ENCODE measurements around the gene MRGPRE. TPM values are rescaled to one million over a fixed set of nuclear protein-coding genes. Genes with fewer than 3 reads are reported as not detected.

MRGPRE gene
- total RNA-seq, 1 experiment from 2014 or later: not detected

GRCh38 chr11:3184732-3185347 is 47.4 kb downstream of the MRGPRE start:
- ATAC-seq (no peak), DNase-seq (ENCODE audit: low spot score) (no peak)
- H3K27me3 Mint-ChIP-seq (ENCODE audit: low read depth): peaks cover 15% of the 10 kb centered on the region
- no peak for TF ChIP-seq ZSCAN18 (CRISPR knock-in tag; IDR thresholded peaks at IDR 0.05)
- H3K36me3 Mint-ChIP-seq: no peaks in the 10 kb centered on the region
- POLR2A ChIA-PET: no interaction called here
- CTCF ChIA-PET: interaction anchor here (0.7 kb wide), 1 partner anchor 327 kb away, joined by 3 read pairs; no protein-coding TSS in a partner anchor
- no peak overlapping the region for H3K4me3 Mint-ChIP-seq
- H3K27ac Mint-ChIP-seq: no peak overlapping the region
- H3K4me1 Mint-ChIP-seq: peaks cover 24% of the 10 kb centered on the region
- peaks cover 10% of the 10 kb centered on the region for H3K9me3 Mint-ChIP-seq

- ATAC-seq (no peak), DNase-seq (ENCODE audit: low spot score) (no peak)
- Mint-ChIP-seq H3K36me3 (no peaks in the 10 kb centered on the region), H3K4me1 (peaks cover 11% of the 10 kb centered on the region), H3K9me3 (peaks cover 13% of the 10 kb centered on the region), H3K4me3 (no peak overlapping the region), H3K27ac (no peak overlapping the region), H3K27me3 (ENCODE audit: low read depth) (peaks cover 14% of the 10 kb centered on the region)
- ChIA-PET CTCF (no interaction called here), POLR2A (no interaction called here)
- TF ChIP-seq TCF7 (CRISPR knock-in tag; IDR thresholded peaks at IDR 0.05; ENCODE audit: low read depth) (no peak), FOXP4 (CRISPR knock-in tag; IDR thresholded peaks at IDR 0.05) (no peak), NR2C2 (CRISPR knock-in tag; IDR thresholded peaks at IDR 0.05) (no peak)
Observed at GRCh38 chr11:3183523-3183922, 48.7 kb downstream of the MRGPRE start.

DNA sequence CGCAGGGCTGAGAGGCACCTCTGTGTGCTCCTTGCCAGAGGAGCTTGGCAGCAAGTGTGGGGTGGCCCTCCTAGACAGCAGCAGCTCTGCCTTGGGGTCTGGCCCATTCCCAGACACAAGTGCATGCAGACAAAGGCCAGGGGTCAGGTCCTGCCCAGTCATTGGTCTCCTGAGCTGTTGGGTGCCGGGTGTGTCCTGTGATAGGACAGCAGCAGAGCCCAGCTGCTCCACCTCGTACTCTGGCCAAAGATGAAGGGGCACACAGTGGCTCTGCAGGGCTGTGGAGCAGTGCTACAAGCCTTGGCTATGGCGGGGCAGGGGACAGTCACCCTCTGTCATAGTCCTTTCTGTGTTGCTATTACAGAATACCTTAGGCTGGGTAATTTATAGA is 49.8 kb downstream of the MRGPRE start:
- Mint-ChIP-seq H3K27ac (no peak overlapping the region), H3K4me3 (no peak overlapping the region), H3K36me3 (no peaks in the 10 kb centered on the region), H3K27me3 (ENCODE audit: low read depth) (peaks cover 10% of the 10 kb centered on the region), H3K4me1 (peaks cover 2% of the 10 kb centered on the region), H3K9me3 (peaks cover 17% of the 10 kb centered on the region)
- CTCF ChIA-PET: no interaction called here
- no peak for DNase-seq (ENCODE audit: low spot score)
- ATAC-seq: no peak
- POLR2A ChIA-PET: no interaction called here
- no peak for TF ChIP-seq JAZF1 (CRISPR knock-in tag; IDR thresholded peaks at IDR 0.05)
- no peak for TF ChIP-seq FOXP1 (CRISPR knock-in tag; IDR thresholded peaks at IDR 0.05; ENCODE audit: borderline replicate concordance)
- TF ChIP-seq, protein P1, sequence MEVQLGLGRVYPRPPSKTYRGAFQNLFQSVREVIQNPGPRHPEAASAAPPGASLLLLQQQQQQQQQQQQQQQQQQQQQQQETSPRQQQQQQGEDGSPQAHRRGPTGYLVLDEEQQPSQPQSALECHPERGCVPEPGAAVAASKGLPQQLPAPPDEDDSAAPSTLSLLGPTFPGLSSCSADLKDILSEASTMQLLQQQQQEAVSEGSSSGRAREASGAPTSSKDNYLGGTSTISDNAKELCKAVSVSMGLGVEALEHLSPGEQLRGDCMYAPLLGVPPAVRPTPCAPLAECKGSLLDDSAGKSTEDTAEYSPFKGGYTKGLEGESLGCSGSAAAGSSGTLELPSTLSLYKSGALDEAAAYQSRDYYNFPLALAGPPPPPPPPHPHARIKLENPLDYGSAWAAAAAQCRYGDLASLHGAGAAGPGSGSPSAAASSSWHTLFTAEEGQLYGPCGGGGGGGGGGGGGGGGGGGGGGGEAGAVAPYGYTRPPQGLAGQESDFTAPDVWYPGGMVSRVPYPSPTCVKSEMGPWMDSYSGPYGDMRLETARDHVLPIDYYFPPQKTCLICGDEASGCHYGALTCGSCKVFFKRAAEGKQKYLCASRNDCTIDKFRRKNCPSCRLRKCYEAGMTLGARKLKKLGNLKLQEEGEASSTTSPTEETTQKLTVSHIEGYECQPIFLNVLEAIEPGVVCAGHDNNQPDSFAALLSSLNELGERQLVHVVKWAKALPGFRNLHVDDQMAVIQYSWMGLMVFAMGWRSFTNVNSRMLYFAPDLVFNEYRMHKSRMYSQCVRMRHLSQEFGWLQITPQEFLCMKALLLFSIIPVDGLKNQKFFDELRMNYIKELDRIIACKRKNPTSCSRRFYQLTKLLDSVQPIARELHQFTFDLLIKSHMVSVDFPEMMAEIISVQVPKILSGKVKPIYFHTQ (CRISPR knock-in tag; IDR thresholded peaks at IDR 0.05): no peak
- TF ChIP-seq, protein P2, sequence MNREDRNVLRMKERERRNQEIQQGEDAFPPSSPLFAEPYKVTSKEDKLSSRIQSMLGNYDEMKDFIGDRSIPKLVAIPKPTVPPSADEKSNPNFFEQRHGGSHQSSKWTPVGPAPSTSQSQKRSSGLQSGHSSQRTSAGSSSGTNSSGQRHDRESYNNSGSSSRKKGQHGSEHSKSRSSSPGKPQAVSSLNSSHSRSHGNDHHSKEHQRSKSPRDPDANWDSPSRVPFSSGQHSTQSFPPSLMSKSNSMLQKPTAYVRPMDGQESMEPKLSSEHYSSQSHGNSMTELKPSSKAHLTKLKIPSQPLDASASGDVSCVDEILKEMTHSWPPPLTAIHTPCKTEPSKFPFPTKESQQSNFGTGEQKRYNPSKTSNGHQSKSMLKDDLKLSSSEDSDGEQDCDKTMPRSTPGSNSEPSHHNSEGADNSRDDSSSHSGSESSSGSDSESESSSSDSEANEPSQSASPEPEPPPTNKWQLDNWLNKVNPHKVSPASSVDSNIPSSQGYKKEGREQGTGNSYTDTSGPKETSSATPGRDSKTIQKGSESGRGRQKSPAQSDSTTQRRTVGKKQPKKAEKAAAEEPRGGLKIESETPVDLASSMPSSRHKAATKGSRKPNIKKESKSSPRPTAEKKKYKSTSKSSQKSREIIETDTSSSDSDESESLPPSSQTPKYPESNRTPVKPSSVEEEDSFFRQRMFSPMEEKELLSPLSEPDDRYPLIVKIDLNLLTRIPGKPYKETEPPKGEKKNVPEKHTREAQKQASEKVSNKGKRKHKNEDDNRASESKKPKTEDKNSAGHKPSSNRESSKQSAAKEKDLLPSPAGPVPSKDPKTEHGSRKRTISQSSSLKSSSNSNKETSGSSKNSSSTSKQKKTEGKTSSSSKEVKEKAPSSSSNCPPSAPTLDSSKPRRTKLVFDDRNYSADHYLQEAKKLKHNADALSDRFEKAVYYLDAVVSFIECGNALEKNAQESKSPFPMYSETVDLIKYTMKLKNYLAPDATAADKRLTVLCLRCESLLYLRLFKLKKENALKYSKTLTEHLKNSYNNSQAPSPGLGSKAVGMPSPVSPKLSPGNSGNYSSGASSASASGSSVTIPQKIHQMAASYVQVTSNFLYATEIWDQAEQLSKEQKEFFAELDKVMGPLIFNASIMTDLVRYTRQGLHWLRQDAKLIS (CRISPR knock-in tag; IDR thresholded peaks at IDR 0.05; ENCODE audit: borderline replicate concordance): no peak
- TF ChIP-seq ZNF512 (CRISPR knock-in tag; IDR thresholded peaks at IDR 0.05; ENCODE audit: borderline replicate concordance): no peak
- TF ChIP-seq ESRRA (CRISPR knock-in tag; IDR thresholded peaks at IDR 0.05; ENCODE audit: borderline replicate concordance): no peak
- TF ChIP-seq USF1 (CRISPR knock-in tag; IDR thresholded peaks at IDR 0.05): no peak
- TF ChIP-seq, protein P3, sequence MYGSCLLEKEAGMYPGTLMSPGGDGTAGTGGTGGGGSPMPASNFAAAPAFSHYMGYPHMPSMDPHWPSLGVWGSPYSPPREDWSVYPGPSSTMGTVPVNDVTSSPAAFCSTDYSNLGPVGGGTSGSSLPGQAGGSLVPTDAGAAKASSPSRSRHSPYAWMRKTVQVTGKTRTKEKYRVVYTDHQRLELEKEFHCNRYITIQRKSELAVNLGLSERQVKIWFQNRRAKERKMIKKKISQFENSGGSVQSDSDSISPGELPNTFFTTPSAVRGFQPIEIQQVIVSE (CRISPR knock-in tag; IDR thresholded peaks at IDR 0.05; ENCODE audit: borderline replicate concordance): no peak
- TF ChIP-seq PRRX2 (CRISPR knock-in tag; IDR thresholded peaks at IDR 0.05): no peak
- no peak for TF ChIP-seq E2F4 (CRISPR knock-in tag; IDR thresholded peaks at IDR 0.05; ENCODE audit: borderline replicate concordance, low read depth)
- TF ChIP-seq ZNF232 (CRISPR knock-in tag; IDR thresholded peaks at IDR 0.05): no peak

All from WTC11 (cell line).